CD4-positive, alpha-beta T cell (primary cell): ENCODE results near the gene GPR107. TPM values are rescaled to one million over a fixed set of nuclear protein-coding genes. Genes with fewer than 3 reads are reported as not detected.

Source experiments
- ATAC-seq: fragments of 200-7000 bp; cut with Tn5 transposase; one replicate; pipeline ENCODE4 v1.10.0; 2022; ENCODE audit warnings: mild to moderate bottlenecking; ENCODE audit not compliant: poor library complexity
- CTCF ChIA-PET: fragments of 350-600 bp; sonication (Branson Sonifier 250); formaldehyde crosslinking; loops from one replicate; lab custom pipeline; 2021; ENCODE audit warnings: antibody characterized with exemption, inconsistent platforms; lab: Charles Lee
- POLR2A ChIA-PET: fragments of 350-600 bp; sonication (Branson Sonifier 250); formaldehyde crosslinking; loops from one replicate; lab custom pipeline; 2021; ENCODE audit warnings: antibody characterized with exemption, inconsistent platforms; lab: Charles Lee
- DNase-seq, 14 experiments: peaks; one replicate each; pipeline ENCODE4 v3.0.0-alpha.2; 2013 to 2020; ENCODE audit warnings: mixed read lengths in 2 of 14
- H3K27ac ChIP-seq, 2 donors: one replicate each; pipeline versions ENCODE4 v1.5.1 to v1.7.0; 2013; ENCODE audit warnings: low read length in 2 of 2, low read depth in 1 of 2, mild to moderate bottlenecking in 1 of 2
- H3K27me3 ChIP-seq, 2 experiments: 1 replicate in 1 of 2; 2 replicates in 1 of 2; pipeline versions ENCODE4 v1.6.1 to v1.7.0; 2013; ENCODE audit warnings: low read length in 2 of 2, control low read depth in 1 of 2, mild to moderate bottlenecking in 1 of 2, moderate library complexity in 1 of 2; ENCODE audit not compliant: insufficient read depth in 2 of 2, control insufficient read depth in 1 of 2
- H3K36me3 ChIP-seq: one replicate; pipeline ENCODE4 v1.6.1; 2013; ENCODE audit warnings: low read length, control low read depth; ENCODE audit not compliant: insufficient read depth
- H3K4me1 ChIP-seq: one replicate; pipeline ENCODE4 v1.6.1; 2013; ENCODE audit warnings: low read length, control low read depth; ENCODE audit not compliant: insufficient read depth
- H3K4me3 ChIP-seq: one replicate; pipeline ENCODE4 v1.5.1; 2013; ENCODE audit warnings: mild to moderate bottlenecking, low read length, moderate library complexity
- H3K9me3 ChIP-seq, 2 experiments: 1 replicate in 1 of 2; 2 replicates in 1 of 2; pipeline versions ENCODE4 v1.6.1 to v1.7.0; 2013; ENCODE audit warnings: low read length in 2 of 2, mild to moderate bottlenecking in 2 of 2, control low read depth in 1 of 2, moderate library complexity in 1 of 2; ENCODE audit not compliant: control insufficient read depth in 1 of 2, insufficient read depth in 1 of 2
- H3K27ac Mint-ChIP-seq: one replicate; pipeline ENCODE4 v1.8.0; 2020; ENCODE audit warnings: mixed read lengths
- H3K27me3 Mint-ChIP-seq: one replicate; pipeline ENCODE4 v1.8.0; 2021; ENCODE audit warnings: mixed read lengths
- H3K36me3 Mint-ChIP-seq: one replicate; pipeline ENCODE4 v1.8.0; 2021; ENCODE audit warnings: low read depth, mixed read lengths
- H3K4me1 Mint-ChIP-seq: one replicate; pipeline ENCODE4 v1.8.0; 2021; ENCODE audit warnings: low read depth, mixed read lengths
- H3K4me3 Mint-ChIP-seq: one replicate; pipeline ENCODE4 v1.8.0; 2020; ENCODE audit warnings: mild to moderate bottlenecking, mixed read lengths
- H3K9me3 Mint-ChIP-seq: one replicate; pipeline ENCODE4 v1.8.0; 2020; ENCODE audit warnings: mixed read lengths
- CTCF ChIP-seq: fragments of 200-600 bp; IDR thresholded peaks from one replicate; pipeline ENCODE4 v1.8.0; 2022; ENCODE audit warnings: antibody characterized with exemption, mild to moderate bottlenecking
- intact Hi-C, 2 experiments: fragments of 100-400 bp; cut with DNase I in 1 of 2; cut with micrococcal nuclease in 1 of 2; formaldehyde crosslinking; loops; one replicate each; pipeline versions ENCODE4 v1.15.1 to v1.9.0; 2023 to 2025; cut with DNase I, micrococcal nuclease
- total RNA-seq, 174 experiments: library from RNA in 2 of 174; stranded (reverse) in 2 of 174; gene quantifications; one replicate each; pipeline ENCODE4 v1.2.3 and lab custom pipeline; 2021 to 2026

Gene GPR107
- total RNA-seq, 2 experiments from 2014 or later: 18.9 to 19.2 TPM

- peak overlapping the region in 1 of 2 donors; percentile 16 for H3K27ac ChIP-seq
- H3K4me3 ChIP-seq: no peak overlapping the region
- DNase-seq (peak in 1 of 14 experiments; percentile 28), ATAC-seq (no peak)
- Mint-ChIP-seq H3K4me1 (peaks cover 58% of the 10 kb centered on the region), H3K27ac (peak overlapping the region; percentile 98), H3K9me3 (no peaks in the 10 kb centered on the region), H3K36me3 (peaks cover 38% of the 10 kb centered on the region), H3K4me3 (peak overlapping the region; percentile 32), H3K27me3 (no peaks in the 10 kb centered on the region)
- POLR2A ChIA-PET: interaction anchor here (0.7 kb wide), 1 partner anchor 131 kb away, joined by 3 read pairs; no protein-coding TSS in a partner anchor
- peaks cover 15% of the 10 kb centered on the region for H3K36me3 ChIP-seq
- intact Hi-C loops: loop anchor here in 1 of 2 experiments (5.0 kb wide), 1 partner anchor 110 kb away; no protein-coding TSS in a partner anchor
- TF ChIP-seq CTCF: no peak
- no peaks in the 10 kb centered on the region for H3K27me3 ChIP-seq
- peaks cover 55% of the 10 kb centered on the region for H3K4me1 ChIP-seq
- CTCF ChIA-PET: interaction anchor here (3.4 kb wide), 1 partner anchor 20 kb away, joined by 13 read pairs; no protein-coding TSS in a partner anchor
- H3K9me3 ChIP-seq: no peaks in the 10 kb centered on the region
Measured at GRCh38 chr9:130126721-130127433, 73.2 kb downstream of the GPR107 start.

GRCh38 chr9:130128251-130128650 is 74.5 kb downstream of the GPR107 start:
- Mint-ChIP-seq H3K9me3 (no peaks in the 10 kb centered on the region), H3K4me1 (peaks cover 59% of the 10 kb centered on the region), H3K4me3 (peak overlapping the region; percentile 71), H3K36me3 (peaks cover 40% of the 10 kb centered on the region), H3K27ac (peak overlapping the region; percentile 98), H3K27me3 (no peaks in the 10 kb centered on the region)
- TF ChIP-seq CTCF: no peak
- Histone ChIP-seq H3K27me3 (no peaks in the 10 kb centered on the region), H3K9me3 (no peaks in the 10 kb centered on the region), H3K4me3 (peak overlapping the region; percentile 24), H3K4me1 (peaks cover 60% of the 10 kb centered on the region), H3K36me3 (peaks cover 9% of the 10 kb centered on the region), H3K27ac (peak overlapping the region; percentile 83 to 95)
- ChIA-PET POLR2A (interaction anchor here (0.7 to 2.0 kb wide), 22 partner anchors 11 to 565 kb away, joined by 3 to 11 read pairs (median 4); partner anchors contain the start of genes C9orf78, EXOSC2, FNBP1 and USP20), CTCF (interaction anchor here (0.7 to 3.4 kb wide), 3 partner anchors 21 to 985 kb away, joined by 3 to 13 read pairs (median 8); no protein-coding TSS in a partner anchor)
- DNase-seq (peak; percentile 55 to 95 (median 68)), ATAC-seq (peak; percentile 88)
- intact Hi-C loops: loop anchor here (1.0 to 5.0 kb wide), 4 partner anchors 17 to 109 kb away; partner anchors contain the start of gene NCS1 (in 1 of the 2)

- TF ChIP-seq CTCF: no peak
- DNase-seq (peak; percentile 17 to 86 (median 44)), ATAC-seq (peak; percentile 60)
- H3K27ac ChIP-seq: peak overlapping the region; percentile 83 to 95
- peaks cover 60% of the 10 kb centered on the region for H3K4me1 ChIP-seq
- no peaks in the 10 kb centered on the region for H3K27me3 Mint-ChIP-seq
- no peaks in the 10 kb centered on the region for H3K9me3 Mint-ChIP-seq
- H3K4me3 ChIP-seq: peak overlapping the region; percentile 24
- peaks cover 43% of the 10 kb centered on the region for H3K36me3 Mint-ChIP-seq
- H3K4me1 Mint-ChIP-seq: peaks cover 57% of the 10 kb centered on the region
- no peaks in the 10 kb centered on the region for H3K9me3 ChIP-seq
- ChIA-PET POLR2A (interaction anchor here (0.7 to 2.0 kb wide), 18 partner anchors 10 to 565 kb away, joined by 3 to 11 read pairs (median 4); partner anchors contain the start of genes C9orf78, EXOSC2 and USP20), CTCF (interaction anchor here (0.7 to 3.4 kb wide), 4 partner anchors 22 to 986 kb away, joined by 3 to 13 read pairs (median 6); no protein-coding TSS in a partner anchor)
- H3K4me3 Mint-ChIP-seq: peak overlapping the region; percentile 71
- no peaks in the 10 kb centered on the region for H3K27me3 ChIP-seq
- peak overlapping the region; percentile 98 for H3K27ac Mint-ChIP-seq
- H3K36me3 ChIP-seq: peaks cover 6% of the 10 kb centered on the region
- intact Hi-C loops: loop anchor here (1.0 to 5.0 kb wide), 4 partner anchors 18 to 108 kb away; partner anchors contain the start of gene NCS1 (in 1 of the 2)
Measured at GRCh38 chr9:130128733-130129431, 75.2 kb downstream of the GPR107 start.
